TTC549 (cell line): ENCODE data around the gene TCP10L.
"Not testable (repeated sequence)": the region's sequence is repeated elsewhere in the genome, so short reads cannot be mapped to it uniquely, and the experiment has no call there.

Source experiments
- FAIRE-seq: peaks from 2 replicates; lab custom pipeline; 2012; peaks lifted over from hg19 to GRCh38; lab: Jason Lieb, UNC

TCP10L gene

GRCh38 chr21:32585042-32585710 lies at the start of gene TCP10L:
Gene TCP10L, minus strand, starts transcription at chr21:32585523. Its CDS starts 1,219 bp downstream, at chr21:32584304.
- FAIRE-seq, result no peak

- FAIRE-seq, result no peak
These were observed 41.4 kb upstream of the TCP10L start for GRCh38 chr21:32626621-32627196.

GRCh38 chr21:32618218-32618617 lies 32.9 kb upstream of the TCP10L start:
- FAIRE-seq, result not testable (repeated sequence)

- no peak for FAIRE-seq
These were observed 28.2 kb upstream of the TCP10L start for GRCh38 chr21:32613436-32614043.

- FAIRE-seq, result no peak
These were observed 27.6 kb upstream of the TCP10L start for GRCh38 chr21:32612999-32613337.

GRCh38 chr21:32612075-32612998 lies 27.0 kb upstream of the TCP10L start, which contains the start of gene CFAP298:
Gene CFAP298, minus strand, starts transcription at chr21:32612377. Its CDS starts 134 bp downstream, at chr21:32612243.
- no peak for FAIRE-seq

GRCh38 chr21:32611471-32611997 lies 26.2 kb upstream of the TCP10L start:
- FAIRE-seq, result no peak

- FAIRE-seq, result not testable (repeated sequence)
These were observed 25.6 kb upstream of the TCP10L start for GRCh38 chr21:32610940-32611339.

GRCh38 chr21:32608851-32609250 lies 23.5 kb upstream of the TCP10L start:
- no peak for FAIRE-seq

- FAIRE-seq, result no peak
These were observed 20.1 kb upstream of the TCP10L start for GRCh38 chr21:32605469-32605868.

- no peak for FAIRE-seq
These were observed 19.1 kb upstream of the TCP10L start for GRCh38 chr21:32604464-32604863.

- FAIRE-seq, result no peak
These were observed 17.8 kb upstream of the TCP10L start for GRCh38 chr21:32603131-32603530.

- FAIRE-seq, result no peak
These were observed 16.8 kb upstream of the TCP10L start for GRCh38 chr21:32602099-32602498.

- FAIRE-seq, result no peak
These were observed 14.2 kb upstream of the TCP10L start for GRCh38 chr21:32599526-32599925.

GRCh38 chr21:32599091-32599490 lies 13.8 kb upstream of the TCP10L start:
- FAIRE-seq, result no peak

- no peak for FAIRE-seq
These were observed 11.9 kb upstream of the TCP10L start for GRCh38 chr21:32597205-32597604.

- FAIRE-seq, result no peak
These were observed 10.1 kb upstream of the TCP10L start for GRCh38 chr21:32595431-32595830.

GRCh38 chr21:32593690-32594089 lies 8.4 kb upstream of the TCP10L start:
- no peak for FAIRE-seq

- no peak for FAIRE-seq
These were observed 7.7 kb upstream of the TCP10L start for GRCh38 chr21:32592929-32593502.

GRCh38 chr21:32590130-32590529 lies 4.8 kb upstream of the TCP10L start:
- FAIRE-seq, result no peak

- FAIRE-seq, result no peak
These were observed 2.3 kb upstream of the TCP10L start for GRCh38 chr21:32587651-32588050.

GRCh38 chr21:32587120-32587519 lies 1.8 kb upstream of the TCP10L start:
- no peak for FAIRE-seq
